GM18526 (cell line): ENCODE results near the gene TUBGCP6.

Source experiments
- POLR2A ChIP-seq: IDR thresholded peaks from 3 replicates; pipeline ENCODE4 v1.6.1; 2011; ENCODE audit not compliant: insufficient read length; ENCODE audit errors: extremely low read depth

Gene TUBGCP6

DNA sequence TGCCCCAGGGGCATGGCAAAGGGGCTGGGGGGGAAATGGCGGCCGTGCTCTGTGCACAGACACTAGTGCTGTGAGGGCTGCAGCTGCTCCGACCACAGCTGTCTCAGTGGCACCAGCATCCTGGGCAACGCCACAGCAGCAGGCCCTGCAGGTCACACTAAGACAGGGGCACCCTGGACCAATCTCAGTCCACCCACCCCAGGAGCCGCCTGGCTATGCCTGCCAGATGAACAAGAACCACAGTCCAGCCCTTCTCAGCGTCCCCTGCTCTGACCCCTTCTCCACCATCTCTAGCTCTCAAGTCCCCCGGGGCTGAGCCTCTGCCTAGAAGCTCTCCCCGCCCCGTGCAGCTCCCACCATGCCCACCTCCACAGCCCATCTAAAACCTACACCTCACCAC, 16.5 kb downstream of the TUBGCP6 start:
- no peak for TF ChIP-seq POLR2A

DNA sequence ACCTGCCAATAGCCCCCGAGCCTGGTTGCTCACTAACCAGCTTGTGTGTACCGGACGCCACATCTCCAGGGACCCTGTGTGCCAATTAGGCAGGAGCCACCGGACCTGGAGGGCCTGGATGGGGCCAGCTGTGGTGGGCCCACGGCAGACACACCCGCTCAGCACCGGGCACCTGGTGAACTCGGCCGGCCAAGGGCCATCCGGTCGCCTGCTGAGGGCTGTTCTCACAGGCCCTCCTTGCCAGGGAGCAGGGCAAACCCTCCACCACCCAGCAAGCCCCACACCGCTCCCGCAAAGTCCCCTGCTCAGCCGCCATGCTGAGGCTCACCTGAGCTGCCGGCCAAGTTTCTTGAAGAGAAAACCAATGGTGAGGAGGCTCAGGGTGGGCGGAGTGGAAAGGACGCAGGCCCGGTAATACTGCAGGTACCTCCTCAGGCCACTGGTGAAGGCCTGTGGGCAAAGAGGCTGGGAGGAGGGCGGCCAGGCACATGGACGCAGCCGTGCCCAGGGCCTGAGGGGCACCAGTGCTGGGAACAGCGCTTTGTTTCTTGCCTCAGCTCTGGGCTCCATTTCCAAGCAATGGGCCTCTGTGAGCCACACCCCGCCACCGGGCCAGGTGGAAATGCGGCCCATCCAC, 17.1 kb downstream of the TUBGCP6 start:
- no peak for TF ChIP-seq POLR2A

DNA sequence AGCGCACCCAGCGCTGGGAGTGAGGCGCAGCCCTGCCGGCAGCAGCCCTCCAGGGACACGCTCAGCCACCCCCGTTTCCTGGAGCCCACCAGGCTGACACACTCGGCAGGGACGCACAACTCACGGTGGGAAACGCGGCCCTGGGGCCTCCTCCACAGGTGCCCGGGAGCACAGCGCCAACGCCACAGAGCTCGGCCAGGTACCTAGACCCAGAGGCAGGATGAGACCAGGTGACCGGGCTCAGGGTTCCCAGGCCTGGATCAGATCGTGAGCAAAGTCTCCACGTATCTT, 18.0 kb downstream of the TUBGCP6 start:
- TF ChIP-seq POLR2A, result no peak

DNA sequence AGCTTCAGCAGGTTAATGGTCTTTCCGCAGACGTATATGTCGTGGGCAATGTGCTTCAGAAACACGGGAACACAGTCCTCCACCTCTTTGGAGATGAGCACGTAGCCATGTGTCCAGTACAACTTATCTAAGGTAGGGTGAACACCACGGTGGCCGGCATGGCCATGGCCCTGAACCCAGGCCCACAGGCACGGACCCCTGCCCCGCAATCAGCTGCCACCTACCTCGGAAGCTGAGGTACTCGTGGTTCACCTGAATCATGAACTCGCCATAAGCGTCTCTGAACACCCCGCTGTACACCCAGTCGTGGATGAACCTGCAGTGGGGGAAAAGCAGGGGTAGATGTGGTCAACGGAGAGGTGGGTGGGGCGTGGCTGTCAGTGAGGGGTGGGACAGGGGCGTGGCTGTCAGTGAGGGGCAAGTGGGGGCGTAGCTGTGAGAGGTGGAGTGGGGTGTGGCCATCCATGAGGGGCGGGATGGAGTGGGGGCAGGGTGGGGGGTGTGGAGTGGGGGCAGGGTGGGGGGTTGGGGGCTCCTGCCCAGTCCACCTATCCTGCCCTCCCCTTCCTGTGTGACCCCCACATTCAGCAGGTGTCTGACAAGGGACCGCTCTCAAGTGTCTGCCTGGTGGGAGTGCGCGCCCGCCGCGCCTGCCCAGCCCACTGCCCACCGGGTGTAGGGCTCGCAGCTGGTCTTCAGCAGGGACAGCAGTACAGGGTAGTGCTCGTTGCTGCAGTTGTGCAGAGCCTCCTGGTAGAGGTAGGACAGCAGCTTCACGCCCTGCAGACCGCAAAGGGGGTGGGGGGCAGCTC, 18.6 kb downstream of the TUBGCP6 start:
- TF ChIP-seq POLR2A, result no peak

DNA sequence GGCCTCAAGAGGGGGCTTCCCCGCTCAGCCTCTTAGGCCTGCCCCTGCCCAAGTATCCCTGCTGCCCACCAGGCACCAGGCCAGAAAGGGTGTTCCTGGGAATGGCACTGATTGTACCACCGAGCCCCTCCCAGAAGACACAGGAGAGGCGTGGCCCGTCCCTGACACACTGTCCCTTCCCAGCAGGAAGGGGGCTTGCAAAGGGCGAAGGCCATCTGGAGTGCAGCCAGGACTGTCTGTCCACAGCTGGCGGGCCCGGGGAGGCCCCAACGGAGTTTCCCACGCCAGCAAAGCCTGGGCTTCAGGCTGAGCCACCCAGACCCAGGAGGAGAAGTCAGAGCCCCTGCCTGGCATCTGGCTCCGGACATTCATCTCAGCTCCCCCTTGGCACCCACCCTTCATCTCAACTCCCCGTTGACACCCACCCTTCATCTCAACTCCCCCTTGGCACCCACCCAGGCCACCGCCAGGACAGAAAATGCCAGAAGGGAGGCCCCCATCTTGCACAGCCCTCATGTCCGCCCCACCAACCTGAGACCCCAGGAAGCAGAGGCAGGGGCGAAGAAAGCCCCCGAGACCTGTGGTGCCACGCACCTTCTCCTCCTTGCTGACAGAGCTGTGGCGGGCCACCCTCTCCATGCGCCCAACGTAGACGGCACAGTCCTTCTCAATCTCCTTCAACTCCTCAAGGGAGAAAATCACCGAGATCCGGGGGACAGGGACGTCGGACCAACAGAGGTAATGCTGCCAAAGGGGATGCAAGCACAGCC, 19.4 kb downstream of the TUBGCP6 start:
- no peak for TF ChIP-seq POLR2A

DNA sequence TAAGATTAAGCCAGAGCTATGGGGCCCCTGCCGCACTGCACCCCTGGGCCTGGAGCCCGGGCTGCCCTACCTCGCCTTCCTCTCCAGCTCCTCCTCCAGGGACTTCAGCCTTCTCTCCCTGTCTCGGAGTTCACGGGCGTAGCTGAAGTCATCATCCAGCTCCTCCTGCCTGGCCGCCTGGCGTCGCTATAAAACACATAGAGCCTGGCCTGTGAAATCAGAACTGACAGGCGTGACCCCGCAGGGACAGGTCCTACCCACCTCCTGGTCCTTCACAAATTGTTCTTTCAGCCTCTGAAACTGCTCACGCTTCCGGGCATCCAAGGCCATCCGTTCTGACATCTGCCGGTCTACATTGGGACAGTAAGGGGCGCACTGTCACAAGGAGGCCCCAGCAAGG, 20.8 kb downstream of the TUBGCP6 start:
- no peak for TF ChIP-seq POLR2A

DNA sequence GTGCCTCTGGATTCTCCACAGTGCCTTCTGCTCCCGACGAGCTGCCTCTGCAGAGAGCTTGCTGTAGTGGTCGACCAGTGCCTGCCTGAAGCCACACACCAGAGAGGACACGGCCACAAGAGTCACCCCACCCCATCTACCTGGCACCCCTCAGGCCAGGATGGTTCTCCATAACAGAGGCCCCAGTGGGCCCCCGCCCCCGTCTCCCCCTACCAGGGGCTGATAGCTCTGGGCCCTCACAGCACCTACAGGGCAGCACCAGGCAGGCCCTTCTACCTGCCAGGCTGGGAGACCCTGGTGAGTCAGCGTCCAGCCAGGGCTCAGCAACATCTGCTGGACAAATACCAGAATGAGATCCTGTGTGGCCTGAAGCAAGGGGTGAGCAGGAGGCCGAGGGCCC, 22.3 kb downstream of the TUBGCP6 start:
- no peak for TF ChIP-seq POLR2A

DNA sequence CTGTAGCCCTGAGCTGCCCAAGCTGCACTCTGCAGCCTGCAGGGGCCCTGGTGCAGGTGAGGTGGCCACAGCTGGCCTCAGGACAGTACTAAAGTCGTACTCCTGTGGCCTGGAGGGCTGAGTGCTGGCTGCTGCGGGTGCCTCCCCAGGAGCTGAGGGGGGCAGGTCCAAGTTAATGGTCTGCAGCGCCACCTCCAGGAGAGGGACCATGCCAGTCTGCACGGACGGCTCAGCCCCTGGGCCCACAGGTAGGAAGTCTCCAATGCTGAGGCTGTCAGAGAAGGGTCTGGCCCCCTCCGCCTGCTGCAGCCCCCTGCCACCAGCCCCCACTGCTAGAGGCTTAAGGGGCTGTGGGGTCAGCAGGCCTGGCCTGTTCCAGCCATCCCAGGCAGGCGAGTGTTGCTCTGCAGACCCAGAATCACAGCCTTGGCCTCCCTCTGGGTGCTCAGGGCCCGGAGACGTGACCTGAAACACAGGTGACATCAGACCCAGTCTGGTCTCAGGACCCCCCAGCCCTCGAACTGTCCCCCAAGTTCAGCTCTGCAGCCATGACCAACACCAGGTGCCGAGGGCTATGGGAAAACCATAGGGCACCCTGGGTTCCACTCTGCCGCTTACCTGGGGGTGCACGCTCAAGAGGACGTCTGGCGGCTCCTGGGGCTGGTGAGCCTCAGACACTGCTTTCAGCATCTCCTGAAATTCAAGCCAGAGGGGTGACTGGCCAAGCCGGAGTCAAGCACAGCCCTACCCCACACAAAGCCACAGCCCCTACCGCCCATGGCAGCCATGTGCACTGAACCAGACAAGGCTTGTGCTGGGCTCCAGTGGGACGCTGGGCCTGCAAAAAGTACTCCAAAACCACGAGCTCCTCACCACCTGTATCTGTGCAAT, 23.2 kb downstream of the TUBGCP6 start:
- TF ChIP-seq POLR2A, result no peak

DNA sequence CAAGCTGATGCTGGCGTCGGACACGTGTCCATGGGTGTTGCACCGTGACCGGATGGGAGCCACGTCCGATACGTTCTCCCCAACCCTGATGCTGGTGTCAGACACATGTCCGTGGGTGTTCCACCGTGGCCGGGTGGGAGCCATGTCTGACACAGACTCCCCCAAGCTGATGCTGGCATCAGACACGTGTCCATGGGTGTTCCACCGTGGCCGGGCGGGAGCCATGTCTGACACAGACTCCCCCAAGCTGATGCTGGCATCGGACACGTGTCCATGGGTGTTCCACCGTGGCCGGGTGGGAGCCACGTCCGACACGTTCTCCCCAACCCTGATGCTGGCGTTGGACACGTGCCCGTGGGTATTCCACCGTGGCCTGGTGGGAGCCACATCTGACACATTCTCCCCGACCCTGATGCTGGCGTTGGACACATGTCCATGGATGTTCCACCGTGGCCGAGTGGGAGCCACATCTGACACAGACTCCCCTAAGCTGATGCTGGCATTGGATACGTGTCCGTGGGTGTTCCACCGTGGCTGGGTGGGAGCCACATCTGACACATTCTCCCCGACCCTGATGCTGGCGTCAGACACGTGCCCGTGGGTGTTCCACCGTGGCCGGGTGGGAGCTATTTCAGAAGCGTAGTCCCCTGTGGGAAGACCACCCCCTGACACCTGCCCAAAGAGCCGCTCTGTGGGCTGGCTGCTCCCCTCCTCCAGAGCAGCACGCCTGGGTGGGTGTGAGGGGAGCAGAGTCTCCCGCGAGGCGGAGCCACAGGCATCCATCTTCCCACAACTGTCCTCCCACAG, 24.0 kb downstream of the TUBGCP6 start:
- TF ChIP-seq POLR2A, result no peak

DNA sequence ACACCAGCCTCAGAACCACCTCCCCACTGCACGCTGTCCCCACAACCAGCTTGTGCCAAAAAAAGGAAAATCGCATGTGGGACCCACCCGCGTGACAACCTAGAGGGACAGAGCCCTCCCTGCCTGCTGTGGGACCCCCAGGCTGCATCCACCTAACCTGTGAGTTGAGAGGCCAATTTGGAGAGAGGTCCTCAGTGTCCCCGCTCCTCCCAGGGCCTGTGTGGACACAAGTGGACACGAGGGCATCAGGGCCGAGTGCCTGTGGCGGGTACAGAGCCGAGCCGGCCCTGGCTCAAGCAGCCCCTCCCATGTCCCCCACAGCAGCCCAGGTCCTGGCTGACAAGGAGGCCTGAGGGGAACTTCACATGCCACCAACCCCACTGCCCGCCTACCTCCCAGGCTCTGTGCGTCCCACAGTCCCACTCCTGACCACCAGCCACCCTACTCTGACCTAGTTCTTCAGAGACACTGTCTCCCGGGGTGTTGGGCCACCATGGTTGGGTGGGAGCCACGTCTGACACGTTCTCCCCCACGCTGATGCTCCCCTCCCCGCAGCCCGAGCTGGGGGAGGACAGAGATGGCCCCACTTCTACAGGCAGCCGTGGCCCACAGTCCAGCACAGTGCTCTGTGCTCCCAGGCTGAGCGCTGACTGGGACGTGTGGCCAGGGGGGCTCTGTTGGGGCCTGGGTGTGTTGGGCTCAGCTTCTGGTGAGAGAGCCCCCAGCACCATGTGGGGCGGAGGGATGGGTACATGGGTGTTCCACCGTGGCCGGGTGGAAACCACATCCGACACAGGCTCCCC, 24.8 kb downstream of the TUBGCP6 start:
- TF ChIP-seq POLR2A, result no peak

DNA sequence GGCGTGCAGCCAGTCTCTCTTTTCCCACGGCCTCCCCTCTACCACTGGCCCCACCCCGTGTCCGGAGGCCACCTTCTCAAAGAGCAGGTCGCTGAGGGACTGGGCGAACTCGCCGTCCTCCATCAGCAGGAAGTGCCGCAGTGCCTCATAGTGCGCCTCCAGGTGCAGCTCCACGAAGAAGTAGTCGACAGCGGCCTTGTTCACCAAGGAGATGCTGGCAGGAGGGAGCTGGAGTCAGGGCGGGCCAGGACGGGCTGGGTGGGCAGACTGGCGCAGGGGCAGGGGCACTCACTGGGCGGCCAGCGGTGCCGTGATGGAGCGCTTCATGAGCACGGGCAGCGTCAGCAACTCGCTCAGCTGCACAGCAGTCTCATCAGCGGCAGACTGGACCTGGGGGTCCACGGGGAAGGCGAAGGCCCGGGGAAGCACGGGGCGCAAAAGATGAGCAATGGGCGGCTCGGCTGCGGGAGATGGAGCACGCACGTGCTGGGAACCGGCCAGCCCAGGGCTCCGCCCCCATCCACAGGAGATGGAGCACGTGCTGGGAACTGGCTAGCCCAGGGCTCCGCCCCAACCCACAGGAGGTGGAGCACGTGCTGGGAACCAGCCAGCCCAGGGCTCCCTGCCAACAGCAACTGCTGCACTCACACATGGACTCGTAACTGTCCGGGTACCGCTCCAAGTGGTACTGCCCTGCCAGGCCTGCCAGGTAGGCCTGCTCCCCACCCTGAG, 25.7 kb downstream of the TUBGCP6 start:
- TF ChIP-seq POLR2A, result no peak

DNA sequence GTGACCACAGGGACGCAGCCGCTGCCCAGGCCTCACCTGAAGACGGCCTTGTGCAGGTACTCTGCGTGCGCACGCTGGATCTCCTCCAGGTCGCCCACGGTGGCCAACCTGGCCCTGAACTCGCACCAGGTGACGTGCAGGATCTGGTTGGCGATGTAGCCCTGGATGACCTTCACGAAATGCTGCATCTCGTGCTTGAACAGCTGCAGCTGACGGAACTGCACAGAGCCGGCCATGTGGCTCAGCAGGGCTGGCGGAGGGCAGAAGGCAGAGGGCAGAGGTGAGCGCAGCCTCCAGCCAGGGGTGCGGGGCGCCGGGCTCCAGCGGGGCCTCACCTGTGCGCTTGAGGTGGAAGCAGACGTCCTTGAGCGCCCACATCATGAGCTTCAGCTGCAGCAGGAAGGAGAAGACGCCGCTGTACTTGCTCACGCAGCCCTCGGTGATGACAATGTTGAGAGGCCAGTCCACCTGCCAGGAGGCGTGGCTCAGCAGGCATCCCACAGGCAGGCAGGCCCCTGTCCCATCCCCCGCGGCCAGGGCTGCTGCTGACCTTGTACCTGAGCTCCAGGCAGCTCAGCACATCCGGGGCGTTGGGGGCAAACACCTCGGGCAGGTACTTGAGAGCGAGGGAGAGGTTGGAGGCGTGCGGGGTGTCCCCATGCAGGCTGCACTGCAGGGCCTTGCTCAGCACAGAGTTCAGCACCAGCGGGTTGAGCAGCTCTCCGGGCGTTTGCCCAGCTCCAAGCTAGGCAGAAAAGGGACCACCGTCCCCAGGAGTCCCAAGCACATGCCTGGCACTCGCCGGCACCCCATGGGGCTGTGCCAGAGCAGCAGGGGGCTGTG, 26.4 kb downstream of the TUBGCP6 start:
- no peak for TF ChIP-seq POLR2A
